Stimulated activated CD8-positive, alpha-beta memory T cell treated with anti-CD3 and anti-CD28 coated beads, Interleukin-7, amount 100 ng/mL, for 48 hours (primary cell): ENCODE measurements around the gene TBL1XR1.

Experiments
- DNase-seq, 2 donors: peaks; one replicate each; pipeline ENCODE4 v3.0.0-alpha.2; 2020; ENCODE audit warnings: low read depth in 1 of 2; ENCODE audit errors: extremely low read depth in 1 of 2

Gene TBL1XR1

GRCh38 chr3:177066068-177066467 lies 131.2 kb downstream of the TBL1XR1 start:
- no peak for DNase-seq

GRCh38 chr3:177065285-177066033 lies 131.8 kb downstream of the TBL1XR1 start:
- no peak for DNase-seq

GRCh38 chr3:177062052-177062732 lies 135.1 kb downstream of the TBL1XR1 start:
- no peak for DNase-seq

GRCh38 chr3:177061369-177061768 lies 135.9 kb downstream of the TBL1XR1 start:
- no peak for DNase-seq

- DNase-seq = no peak
Measured at GRCh38 chr3:177060492-177060891, 136.8 kb downstream of the TBL1XR1 start.

GRCh38 chr3:177058648-177059047 lies 138.6 kb downstream of the TBL1XR1 start:
- no peak for DNase-seq

GRCh38 chr3:177057768-177058167 lies 139.5 kb downstream of the TBL1XR1 start:
- DNase-seq = peak; percentile 10 to 37

- no peak for DNase-seq
Measured at GRCh38 chr3:177056927-177057326, 140.4 kb downstream of the TBL1XR1 start.

GRCh38 chr3:177055605-177056571 lies 141.4 kb downstream of the TBL1XR1 start:
- DNase-seq = no peak

GRCh38 chr3:177053107-177053506 lies 144.2 kb downstream of the TBL1XR1 start:
- no peak for DNase-seq

GRCh38 chr3:177051411-177051810 lies 145.9 kb downstream of the TBL1XR1 start:
- DNase-seq = no peak

GRCh38 chr3:177050501-177051237 lies 146.6 kb downstream of the TBL1XR1 start:
- DNase-seq = no peak

- no peak for DNase-seq
Measured at GRCh38 chr3:177045767-177046166, 151.5 kb downstream of the TBL1XR1 start.

GRCh38 chr3:177045222-177045621 lies 152.1 kb downstream of the TBL1XR1 start:
- no peak for DNase-seq

- no peak for DNase-seq
Measured at GRCh38 chr3:177041730-177042551, 155.3 kb downstream of the TBL1XR1 start.

- DNase-seq = no peak
Measured at GRCh38 chr3:177041021-177041729, 156.1 kb downstream of the TBL1XR1 start.

GRCh38 chr3:177039490-177040274 lies 157.6 kb downstream of the TBL1XR1 start:
- no peak for DNase-seq

GRCh38 chr3:177037241-177037640 lies 160.0 kb downstream of the TBL1XR1 start:
- DNase-seq = no peak
